ENCODE data around the gene SYCP3. TPM values are rescaled to one million over a fixed set of nuclear protein-coding genes. Genes with fewer than 3 reads are reported as not detected.
"Not testable (repeated sequence)": the region's sequence is repeated elsewhere in the genome, so short reads cannot be mapped to it uniquely, and the experiment has no call there.

SYCP3 gene
- total RNA-seq, 2 donors from 2014 or later = 0.24 TPM; not detected in 1

GRCh38 chr12:101694986-101695385 is 44.3 kb downstream of the SYCP3 start:
- intact Hi-C loops (cut with DNase I) = no loop called here
- no peak for DNase-seq (ENCODE audit: low spot score)

DNA sequence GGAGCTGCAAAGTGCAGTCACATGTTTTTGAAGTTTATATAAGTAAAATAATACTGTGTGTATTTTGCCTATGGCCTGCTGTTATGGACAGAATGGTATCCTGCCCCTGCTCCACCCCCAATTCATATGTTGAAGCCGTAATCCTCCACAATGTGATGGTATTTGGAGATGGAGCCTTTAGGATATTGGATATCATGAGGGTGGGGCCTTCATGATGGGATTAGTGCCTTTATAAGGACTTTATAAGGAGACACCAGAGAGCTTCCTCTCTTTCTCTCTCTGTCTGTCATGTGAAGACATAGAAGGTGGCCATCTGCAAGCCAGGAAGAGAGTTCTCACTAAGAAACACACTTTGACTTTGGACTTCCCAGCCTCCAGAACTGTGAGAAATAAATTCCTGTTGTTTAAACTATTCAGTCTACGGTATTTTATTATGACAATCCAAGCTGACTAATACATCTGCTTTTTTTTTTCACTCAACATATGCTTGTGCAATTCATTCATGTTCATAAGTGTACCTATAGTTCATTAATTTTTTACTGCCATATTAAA is 44.9 kb downstream of the SYCP3 start:
- intact Hi-C loops (cut with DNase I) = no loop called here
- no peak for DNase-seq (ENCODE audit: low spot score)

GRCh38 chr12:101691503-101692096 is 47.7 kb downstream of the SYCP3 start:
- intact Hi-C loops (cut with DNase I) = no loop called here

DNA sequence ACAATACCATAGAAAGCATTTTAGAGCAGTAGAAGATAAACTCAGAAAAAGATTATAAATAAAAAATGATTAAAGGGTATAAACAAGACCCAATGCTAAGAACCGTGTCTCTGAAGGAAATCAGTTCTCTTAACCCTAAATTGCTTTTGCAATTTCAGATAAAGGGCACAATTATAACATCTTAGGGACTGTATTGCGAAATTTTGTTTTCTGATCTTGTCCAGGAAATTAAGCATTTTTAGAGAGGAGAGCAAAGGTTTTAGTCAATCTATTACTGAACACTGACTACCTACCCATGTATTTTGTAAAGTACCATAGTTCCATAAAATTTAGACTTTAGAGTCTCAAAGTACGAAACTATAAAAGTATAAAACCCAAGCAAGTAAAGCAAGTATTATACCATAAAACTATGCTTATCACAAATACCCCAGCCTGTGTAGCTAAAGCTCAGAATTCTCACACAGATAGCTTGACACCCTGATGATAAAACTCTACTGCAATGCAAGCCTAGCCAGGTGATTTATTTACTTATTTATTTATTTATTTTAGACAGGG is 48.6 kb downstream of the SYCP3 start:
- intact Hi-C loops (cut with DNase I) = no loop called here

More at GRCh38 chr12:101691503-101692096, 47.7 kb downstream of the SYCP3 start:
- no peak for DNase-seq (ENCODE audit: low spot score)

GRCh38 chr12:101686176-101686575 is 53.1 kb downstream of the SYCP3 start:
- DNase-seq (ENCODE audit: low spot score) = no peak
- intact Hi-C loops (cut with DNase I) = no loop called here

More for the DNA sequence above, 48.6 kb downstream of the SYCP3 start:
- DNase-seq (ENCODE audit: low spot score) = no peak

- intact Hi-C loops (cut with DNase I) = no loop called here
- DNase-seq (ENCODE audit: low spot score) = no peak
Measured at GRCh38 chr12:101685092-101685491, 54.2 kb downstream of the SYCP3 start.

DNA sequence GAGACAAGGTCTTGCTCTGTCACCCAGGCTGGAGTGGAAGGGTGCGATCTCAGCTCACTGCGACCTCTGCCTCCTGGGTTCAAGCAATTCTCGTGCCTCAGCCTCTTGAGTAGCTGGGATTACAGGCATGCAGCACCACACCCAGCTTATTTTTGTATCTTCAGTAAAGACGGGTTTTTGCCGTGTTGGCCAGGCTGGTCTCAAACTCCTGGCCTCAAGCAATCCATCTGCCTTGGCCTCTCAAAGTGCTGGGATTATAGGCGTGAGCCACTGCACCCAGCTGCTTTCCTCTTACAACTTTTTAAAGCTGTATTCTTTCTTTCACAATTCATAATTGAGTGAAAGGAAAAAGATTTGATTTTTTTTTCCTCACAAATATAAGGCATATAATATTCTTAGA is 57.6 kb downstream of the SYCP3 start:
- DNase-seq (ENCODE audit: low spot score); intact Hi-C loops (cut with DNase I): not testable (repeated sequence)

- DNase-seq (ENCODE audit: low spot score) = no peak
- intact Hi-C loops (cut with DNase I) = no loop called here
Measured at GRCh38 chr12:101680647-101681046, 58.6 kb downstream of the SYCP3 start.

DNA sequence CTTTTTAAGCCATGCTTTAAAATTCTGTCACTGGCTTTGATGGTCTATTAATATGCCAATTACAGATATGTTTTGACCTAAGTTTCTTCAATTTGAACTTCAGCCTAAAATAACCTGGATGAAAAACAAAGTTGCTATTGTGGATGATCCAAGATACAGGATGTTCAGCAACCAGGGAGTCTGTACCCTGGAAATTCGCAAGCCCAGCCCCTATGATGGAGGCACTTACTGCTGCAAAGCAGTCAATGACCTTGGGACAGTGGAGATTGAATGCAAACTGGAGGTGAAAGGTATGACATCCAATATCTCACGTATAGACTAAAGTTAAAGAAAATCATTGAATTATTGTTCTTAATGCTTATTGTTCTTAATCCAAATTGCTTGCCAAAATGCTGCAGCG is 59.0 kb downstream of the SYCP3 start:
- intact Hi-C loops (cut with DNase I) = no loop called here
- no peak for DNase-seq (ENCODE audit: low spot score)

Other genes starting within 250 kb of the SYCP3 start
- not detected for gene MYBPC1, start 144.5 kb downstream of the SYCP3 start, total RNA-seq
- 10 to 100 TPM; 45.6 to 49.1 TPM for gene CHPT1, start 41.8 kb downstream of the SYCP3 start, total RNA-seq
- 10 to 100 TPM; 37.0 to 42.8 TPM for gene GNPTAB, start 91.5 kb upstream of the SYCP3 start, total RNA-seq
- gene DRAM1, start 138.1 kb upstream of the SYCP3 start, total RNA-seq = 10 to 100 TPM; 29.0 to 31.3 TPM

All from posterior vena cava (tissue), 2 donors.